NCI-H510A (cell line): Measurements from ENCODE around the gene ATP6V0A1.
"Not testable (repeated sequence)": the region's sequence is repeated elsewhere in the genome, so short reads cannot be mapped to it uniquely, and the experiment has no call there.

Source experiments
- DNase-seq: peaks from one replicate; lab custom pipeline; 2025; lab: John Stamatoyannopoulos, UW

ATP6V0A1 gene

DNA sequence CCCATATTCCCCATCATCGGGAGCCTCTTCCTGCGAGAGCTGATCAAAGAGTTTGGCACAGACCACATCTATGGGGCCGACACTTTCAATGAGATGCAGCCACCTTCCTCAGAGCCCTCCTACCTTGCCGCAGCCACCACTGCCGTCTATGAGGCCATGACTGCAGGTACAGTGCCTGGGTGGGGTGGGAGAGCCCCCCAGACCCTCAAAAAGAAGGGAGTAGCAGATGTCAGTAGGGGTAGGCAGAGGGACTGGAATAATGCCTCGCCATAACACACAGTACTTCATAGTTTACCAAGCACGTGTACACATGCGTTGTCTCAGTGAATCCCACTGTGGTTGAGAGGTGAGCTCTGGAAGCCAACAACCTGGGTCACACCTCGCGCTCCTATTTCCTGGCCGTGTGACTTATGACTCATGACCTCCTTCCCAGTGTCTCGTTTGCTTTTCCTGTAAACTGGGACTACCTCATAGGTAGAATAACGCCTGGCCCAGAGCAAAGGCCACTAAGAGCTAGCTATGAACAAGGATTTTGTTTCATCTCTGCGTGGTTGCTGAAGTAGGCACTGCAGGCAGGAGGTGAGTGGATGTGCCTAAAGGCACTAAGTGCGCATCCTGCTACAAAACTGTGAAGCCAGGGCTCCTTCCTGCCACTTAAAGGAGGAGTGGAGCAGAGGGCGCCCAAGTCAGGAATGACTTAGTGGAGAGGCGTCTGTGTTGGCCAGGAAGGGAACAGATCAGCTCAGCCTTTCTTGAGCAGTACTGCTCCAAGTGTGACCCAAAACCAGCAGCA, 82.6 kb downstream of the ATP6V0A1 start:
- no peak for DNase-seq

DNA sequence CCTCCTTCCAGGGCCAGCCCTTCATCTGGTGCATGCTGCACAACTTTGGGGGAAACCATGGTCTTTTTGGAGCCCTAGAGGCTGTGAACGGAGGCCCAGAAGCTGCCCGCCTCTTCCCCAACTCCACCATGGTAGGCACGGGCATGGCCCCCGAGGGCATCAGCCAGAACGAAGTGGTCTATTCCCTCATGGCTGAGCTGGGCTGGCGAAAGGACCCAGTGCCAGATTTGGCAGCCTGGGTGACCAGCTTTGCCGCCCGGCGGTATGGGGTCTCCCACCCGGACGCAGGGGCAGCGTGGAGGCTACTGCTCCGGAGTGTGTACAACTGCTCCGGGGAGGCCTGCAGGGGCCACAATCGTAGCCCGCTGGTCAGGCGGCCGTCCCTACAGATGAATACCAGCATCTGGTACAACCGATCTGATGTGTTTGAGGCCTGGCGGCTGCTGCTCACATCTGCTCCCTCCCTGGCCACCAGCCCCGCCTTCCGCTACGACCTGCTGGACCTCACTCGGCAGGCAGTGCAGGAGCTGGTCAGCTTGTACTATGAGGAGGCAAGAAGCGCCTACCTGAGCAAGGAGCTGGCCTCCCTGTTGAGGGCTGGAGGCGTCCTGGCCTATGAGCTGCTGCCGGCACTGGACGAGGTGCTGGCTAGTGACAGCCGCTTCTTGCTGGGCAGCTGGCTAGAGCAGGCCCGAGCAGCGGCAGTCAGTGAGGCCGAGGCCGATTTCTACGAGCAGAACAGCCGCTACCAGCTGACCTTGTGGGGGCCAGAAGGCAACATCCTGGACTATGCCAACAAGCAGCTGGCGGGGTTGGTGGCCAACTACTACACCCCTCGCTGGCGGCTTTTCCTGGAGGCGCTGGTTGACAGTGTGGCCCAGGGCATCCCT, 84.8 kb downstream of the ATP6V0A1 start:
- DNase-seq, result no peak

DNA sequence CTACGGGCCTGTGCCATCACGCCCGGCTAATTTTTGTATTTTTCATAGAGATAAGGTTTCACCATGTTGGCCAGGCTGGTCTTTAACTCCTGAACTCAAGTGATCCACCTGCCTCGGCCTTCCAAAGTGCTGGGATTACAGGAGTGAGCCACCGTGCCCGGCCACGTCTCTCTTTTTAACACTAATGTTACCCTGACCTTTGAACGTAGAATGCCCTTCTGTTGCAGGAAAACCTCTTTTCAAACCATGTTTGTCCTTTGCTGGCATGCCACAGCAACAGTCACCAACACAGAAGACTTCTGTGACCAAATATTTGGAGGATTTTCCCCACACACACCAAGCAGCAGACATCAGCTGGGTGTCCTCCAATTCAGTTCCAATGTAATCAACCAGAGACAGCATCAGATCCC, 86.2 kb downstream of the ATP6V0A1 start:
- no peak for DNase-seq

DNA sequence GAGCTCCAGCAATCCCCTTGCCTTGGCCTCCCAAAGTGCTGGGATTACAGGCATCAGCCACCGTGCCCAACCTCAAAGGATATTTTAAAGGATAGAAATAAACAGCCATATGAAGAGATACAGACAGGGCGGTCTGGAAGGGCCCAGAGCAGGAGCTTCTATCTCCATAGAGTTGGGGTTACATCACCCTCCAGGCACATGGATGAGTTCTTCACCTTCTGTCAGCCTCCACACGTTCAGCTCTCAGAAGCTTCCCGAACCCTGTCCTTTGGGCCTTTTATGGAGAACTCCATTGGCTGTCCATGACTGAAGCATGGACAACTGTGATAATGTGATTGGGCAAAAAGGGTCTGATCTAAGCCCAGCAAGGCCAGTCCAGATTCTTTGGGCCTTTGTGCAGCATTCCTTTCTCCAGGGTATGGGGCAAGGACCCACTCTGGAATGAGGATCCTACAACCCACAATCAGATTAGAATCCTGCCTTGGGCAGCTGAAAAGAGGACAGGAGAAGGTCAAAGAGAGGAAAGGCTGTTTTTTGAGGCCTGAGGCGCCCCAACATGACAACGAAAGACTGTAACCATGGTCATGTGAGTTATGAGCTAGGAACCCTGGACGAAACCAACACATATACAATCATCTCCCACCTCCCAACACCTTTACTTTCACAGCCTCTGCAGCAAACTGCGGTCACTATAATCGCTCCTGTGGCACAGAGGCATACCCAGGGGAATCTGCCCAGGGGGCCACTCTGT, 87.3 kb downstream of the ATP6V0A1 start:
- not testable (repeated sequence) for DNase-seq

DNA sequence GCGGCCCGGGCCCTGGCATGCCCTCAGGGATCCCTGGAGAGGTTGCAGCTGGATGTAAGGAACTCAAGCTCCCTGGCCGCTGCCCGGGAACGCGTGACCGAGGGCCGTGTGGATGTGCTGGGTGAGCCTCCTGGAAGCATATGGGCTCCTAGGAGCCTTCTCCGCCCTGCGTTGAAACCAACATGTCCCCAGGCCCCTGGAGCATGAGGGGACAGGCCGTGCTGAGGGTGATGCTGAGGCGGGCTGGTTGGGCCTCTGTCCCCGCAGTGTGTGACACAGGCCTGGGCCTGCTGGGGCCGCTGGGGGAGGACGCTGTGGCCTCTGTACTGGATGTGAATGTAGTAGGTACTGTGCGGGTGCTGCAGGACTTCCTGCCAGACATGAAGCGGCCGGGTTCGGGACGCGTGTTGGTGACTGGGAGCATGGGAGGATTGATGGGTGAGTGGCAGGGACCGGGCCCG, 88.4 kb downstream of the ATP6V0A1 start:
- DNase-seq, result no peak

DNA sequence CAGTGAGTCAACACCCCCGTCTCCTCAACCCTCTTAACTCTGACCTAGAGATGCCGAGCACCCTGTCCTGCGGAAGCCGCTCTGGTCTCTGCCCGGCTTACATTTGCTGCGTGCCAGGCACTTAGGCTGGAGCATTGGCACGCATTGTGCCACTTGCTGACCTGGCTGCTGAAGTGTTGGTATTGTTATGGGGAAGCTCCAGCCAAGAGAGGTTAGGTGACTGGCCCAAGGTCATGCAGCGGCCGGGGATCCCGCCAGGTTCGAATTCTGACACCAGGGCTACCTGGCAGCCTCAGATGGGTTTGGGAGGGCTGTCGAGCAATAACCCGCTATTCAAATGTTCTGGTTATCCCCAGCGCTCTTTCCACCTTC, 89.0 kb downstream of the ATP6V0A1 start:
- no peak for DNase-seq

DNA sequence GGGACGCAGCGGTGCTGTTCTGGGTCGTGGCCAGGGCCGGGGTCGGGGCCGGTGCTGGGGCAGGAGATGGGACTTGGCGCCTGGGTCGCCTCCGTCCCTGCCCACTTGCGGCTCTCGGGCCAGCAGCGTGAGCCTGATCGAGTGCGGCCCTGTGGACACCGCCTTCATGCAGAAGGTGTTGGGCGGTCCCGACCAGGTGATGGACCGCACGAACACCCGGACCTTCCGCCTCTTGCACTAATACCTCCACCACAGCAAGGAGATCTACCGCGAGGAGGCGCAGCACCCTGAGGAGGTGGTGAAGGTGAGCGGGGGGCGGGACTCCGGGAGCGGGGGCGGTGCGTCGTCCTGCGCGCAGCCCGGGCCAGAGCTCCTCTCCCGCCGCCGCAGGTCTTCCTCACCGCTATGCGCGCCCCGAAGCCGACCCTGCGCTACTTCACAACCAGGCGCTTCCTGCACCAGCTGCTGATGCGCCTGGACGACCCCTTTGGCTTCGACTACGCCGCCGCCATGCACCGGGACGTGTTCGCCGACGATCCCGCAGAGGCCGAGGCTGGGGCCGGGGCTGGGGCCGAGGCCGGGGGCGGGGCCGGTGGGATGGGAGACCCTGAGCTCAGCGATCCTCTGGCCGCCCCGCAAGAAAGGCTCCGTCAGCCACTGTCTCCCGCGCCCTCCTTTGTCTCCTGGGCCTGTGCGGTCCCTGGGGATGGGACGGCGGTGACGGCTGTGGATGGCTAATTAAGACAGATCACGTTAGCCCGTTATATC, 89.6 kb downstream of the ATP6V0A1 start:
- DNase-seq, result peak; percentile 76

DNA sequence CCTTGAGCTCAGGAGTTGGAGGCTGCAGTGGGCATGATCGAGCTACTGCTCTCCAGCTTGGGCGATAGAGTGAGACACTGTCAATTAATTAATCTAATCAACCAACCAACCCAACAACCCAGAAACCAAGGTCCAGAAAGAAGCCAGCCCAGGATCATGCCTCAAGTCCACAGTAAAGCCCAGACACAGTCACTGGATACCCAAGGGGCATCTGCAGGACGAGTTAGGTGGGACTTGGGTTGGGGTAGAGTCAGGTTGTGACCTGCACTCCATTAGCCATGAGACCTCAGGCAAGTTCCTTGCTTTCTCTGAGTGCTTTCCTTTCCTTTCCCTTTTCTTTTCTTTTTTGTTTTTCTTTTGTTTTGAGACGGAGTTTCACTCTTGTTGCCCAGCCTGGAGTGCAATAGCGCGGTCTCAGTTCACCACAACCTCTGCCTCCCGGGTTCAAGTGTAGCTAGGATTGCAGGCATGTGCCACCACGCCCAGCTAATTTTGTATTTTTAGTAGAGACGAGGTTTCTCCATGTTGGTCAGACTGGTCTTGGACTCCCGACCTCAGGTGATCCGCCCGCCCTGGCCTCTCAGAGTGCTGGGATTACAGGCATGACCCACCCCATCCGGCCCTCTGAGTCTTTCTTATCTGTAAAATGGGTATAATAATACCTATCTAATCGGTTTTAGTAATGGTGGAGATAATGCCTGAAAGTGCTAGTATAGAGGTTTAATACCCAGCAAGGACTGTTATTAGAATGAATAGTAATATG, 90.5 kb downstream of the ATP6V0A1 start:
- no peak for DNase-seq

DNA sequence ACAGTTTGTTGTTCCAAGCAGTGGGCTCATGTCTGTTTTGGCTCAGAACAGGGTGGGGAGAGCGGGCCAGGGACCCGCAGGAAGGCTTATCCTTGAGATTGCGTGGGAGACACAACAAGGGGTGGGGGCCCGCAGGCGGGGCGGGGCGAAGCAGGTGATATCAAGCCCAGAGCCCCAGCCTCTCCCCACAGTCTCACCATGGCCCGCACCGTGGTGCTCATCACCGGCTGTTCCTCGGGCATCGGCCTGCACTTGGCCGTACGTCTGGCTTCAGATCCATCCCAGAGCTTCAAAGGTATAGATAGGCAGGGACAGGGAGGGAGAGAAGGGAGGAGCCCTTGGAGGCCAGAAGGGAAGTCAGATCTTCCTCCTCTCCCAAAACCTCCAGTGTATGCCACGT, 94.1 kb downstream of the ATP6V0A1 start, which contains the start of gene HSD17B1:
HSD17B1 (plus strand) TSS at position 188 of the 400 bp plus-strand sequence; CDS start at position 199, 11 bp downstream.
- DNase-seq, result not testable (repeated sequence)

DNA sequence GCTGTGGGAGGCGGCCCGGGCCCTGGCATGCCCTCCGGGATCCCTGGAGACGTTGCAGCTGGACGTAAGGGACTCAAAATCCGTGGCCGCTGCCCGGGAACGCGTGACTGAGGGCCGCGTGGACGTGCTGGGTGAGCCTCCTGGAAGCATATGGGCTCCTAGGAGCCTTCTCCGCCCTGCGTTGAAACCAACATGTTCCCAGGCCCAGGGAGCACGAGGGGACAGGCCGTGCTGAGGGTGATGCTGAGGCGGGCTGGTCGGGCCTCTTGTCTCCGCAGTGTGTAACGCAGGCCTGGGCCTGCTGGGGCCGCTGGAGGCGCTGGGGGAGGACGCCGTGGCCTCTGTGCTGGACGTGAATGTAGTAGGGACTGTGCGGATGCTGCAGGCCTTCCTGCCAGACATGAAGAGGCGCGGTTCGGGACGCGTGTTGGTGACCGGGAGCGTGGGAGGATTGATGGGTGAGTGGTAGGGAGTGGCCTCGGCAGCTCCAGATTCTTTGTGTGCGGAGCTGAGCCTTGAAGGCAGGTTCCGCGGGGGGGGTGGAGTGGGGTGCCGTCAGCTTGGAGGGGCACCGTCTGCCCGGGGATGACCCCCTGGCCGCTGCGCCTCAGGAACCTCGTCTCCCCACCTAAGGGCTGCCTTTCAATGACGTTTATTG, 94.6 kb downstream of the ATP6V0A1 start:
- DNase-seq, result no peak

DNA sequence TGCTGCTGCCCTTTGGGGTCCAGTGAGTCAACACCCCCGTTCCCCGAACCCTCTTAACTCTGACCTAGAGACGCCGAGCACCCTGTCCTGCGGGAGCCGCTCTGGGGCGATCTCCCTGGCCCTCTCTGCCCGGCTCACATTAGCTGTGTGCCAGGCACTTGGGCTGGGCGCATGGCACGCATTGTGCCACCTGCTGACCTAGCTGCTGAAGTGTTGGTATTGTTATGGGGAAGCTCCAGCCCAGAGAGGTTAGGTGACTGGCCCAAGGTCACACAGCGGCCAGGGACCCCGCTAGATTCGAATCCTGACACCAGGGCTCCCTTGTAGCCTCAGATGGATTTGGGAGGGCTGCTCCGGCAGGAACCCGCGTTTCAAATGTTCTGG, 95.2 kb downstream of the ATP6V0A1 start:
- no peak for DNase-seq

DNA sequence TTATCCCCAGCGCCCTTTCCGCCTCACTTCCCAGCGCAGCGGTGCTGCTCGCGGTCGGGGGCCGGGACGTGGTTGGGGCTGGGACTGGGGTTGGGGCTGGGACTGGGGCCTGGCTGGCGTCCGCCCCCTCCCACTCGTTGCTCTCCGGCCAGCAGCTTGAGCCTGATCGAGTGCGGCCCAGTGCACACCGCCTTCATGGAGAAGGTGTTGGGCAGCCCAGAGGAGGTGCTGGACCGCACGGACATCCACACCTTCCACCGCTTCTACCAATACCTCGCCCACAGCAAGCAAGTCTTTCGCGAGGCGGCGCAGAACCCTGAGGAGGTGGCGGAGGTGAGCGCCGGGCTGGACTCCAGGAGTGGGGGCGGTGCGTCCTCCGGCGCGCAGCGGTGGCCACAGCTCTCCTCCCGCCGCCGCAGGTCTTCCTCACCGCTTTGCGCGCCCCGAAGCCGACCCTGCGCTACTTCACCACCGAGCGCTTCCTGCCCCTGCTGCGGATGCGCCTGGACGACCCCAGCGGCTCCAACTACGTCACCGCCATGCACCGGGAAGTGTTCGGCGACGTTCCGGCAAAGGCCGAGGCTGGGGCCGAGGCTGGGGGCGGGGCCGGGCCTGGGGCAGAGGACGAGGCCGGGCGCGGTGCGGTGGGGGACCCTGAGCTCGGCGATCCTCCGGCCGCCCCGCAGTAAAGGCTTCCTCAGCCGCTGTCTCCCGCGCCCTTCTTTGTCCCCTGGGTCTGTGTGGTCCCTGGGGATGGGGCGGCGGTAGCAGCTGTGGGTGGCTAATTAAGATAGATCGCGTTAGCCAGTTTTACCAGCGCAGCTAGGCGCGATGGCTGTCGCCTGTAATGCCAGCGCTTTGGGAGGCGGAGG, 95.8 kb downstream of the ATP6V0A1 start:
- DNase-seq, result peak; percentile 60

DNA sequence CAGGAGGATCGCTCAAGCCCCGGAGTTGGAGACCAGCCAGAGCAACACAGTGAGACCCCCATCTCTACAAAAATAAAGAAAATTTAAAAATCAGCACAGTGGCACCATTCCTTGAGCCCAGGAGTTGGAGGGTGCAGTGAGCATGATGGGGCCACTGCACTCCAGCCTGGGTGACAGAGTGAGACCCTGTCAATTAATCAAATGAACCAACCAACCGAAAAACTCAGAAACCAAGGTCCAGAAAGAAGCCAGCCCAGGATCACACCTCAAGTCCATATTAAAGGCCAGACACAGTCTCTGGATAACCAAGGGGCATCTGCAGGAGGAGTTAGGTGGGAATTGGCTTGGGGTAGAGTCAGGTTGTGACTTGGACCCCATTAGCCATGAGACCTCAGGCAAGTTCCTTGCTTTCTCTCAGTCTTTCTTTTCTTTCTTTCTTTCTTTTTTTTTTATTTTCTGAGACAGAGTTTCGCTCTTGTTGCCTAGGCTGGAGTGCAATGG, 96.5 kb downstream of the ATP6V0A1 start:
- DNase-seq, result no peak

DNA sequence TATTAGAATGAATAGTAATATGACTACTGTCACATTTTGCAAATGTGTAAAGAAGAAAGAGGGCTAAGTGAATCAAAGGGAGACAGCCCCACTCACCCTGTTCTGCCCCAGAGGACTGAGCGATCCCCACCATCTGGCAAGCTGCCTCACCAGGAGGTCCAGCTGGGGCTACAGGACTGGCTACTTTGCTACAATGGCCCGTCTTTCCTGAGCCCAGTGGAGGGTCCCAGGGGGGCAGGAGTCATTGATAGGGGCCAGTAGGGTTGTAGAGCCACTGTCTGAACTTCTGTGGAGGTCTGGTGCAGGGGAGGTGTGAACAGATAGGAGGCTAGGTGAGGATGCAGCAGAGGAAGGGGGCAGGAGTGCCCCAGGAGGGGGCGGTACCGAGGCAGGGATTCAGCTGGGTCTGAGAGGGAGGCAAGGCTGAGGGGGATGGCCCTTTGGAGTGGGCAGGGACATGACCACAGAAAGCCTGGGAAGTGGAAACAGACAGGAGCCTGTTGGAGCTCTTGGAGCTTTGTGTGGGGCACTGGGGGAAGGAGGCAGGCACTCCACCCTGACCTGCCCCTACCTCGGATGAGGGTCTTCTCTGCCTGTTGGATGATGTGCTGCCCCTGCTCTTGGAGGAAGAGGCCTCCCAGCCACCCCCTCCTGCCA, 97.4 kb downstream of the ATP6V0A1 start:
- not testable (repeated sequence) for DNase-seq

DNA sequence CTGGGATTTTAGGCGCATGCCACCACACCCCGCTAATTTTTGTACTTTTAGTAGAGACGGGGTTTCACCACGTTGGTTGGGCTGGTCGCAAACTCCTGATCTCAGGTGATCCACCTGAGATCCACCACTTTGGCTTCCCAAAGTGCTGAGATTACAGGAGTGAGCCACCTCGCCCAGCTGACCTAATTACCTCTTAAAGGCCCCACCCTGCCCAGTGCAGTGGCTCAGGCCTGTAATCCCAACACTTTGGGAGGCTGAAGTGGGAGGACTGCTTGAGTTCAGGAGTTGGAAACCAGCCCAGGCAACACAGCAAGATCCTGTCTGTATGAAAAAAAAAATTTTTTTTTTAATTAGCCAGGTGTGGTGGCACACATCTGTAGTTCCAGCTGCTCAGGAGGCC, 100.4 kb downstream of the ATP6V0A1 start:
- no peak for DNase-seq

DNA sequence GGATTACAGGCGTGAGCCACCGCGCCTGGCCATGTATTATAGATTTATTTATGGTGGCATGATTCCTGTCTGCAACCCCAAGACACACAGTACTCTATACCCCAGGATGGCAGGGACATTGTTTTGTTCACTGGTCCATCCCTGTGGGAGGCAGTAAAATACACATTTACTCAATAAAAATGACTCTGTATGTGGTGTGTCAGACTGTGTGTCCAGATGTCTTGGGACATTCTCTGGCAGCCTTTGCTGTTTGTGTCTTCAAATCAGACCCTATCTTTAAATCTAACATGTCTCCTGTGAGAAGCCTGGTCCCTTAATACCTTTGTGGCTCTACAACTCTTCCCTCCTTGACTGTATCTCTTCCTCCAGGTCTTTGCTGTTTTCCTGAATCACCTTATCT, 101.6 kb downstream of the ATP6V0A1 start:
- DNase-seq, result no peak

DNA sequence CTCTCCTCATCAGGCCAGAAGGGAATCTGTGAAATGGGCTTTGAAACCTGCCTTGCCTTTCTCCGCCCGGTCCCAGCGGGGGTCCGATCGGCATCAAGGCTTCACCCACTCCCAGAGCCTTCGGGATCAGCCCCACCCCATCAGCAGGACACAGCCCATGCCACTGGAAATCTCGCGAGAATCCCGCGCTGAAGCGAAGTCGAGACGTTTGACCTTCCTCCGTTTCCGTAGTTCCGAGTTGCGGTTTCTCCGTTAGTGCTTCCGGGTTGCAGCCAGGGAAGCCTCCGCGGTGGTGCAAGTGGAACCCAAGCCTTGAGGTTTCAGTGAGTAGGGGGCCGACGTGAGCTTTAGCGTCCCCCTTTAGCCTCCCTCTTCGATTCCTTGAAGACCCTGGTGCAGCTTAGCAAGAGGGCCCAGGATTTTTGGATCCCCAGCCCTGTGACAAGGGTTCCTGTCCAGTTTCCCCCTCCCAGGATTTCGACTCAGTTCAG, 103.3 kb downstream of the ATP6V0A1 start, which contains the start of gene COASY:
COASY (plus strand) TSS at position 252 of the 491 bp plus-strand sequence. CDS start 475 bp downstream, outside the sequence.
- peak; percentile 95 for DNase-seq
